ENCODE data around the gene AFAP1L2.

DNA sequence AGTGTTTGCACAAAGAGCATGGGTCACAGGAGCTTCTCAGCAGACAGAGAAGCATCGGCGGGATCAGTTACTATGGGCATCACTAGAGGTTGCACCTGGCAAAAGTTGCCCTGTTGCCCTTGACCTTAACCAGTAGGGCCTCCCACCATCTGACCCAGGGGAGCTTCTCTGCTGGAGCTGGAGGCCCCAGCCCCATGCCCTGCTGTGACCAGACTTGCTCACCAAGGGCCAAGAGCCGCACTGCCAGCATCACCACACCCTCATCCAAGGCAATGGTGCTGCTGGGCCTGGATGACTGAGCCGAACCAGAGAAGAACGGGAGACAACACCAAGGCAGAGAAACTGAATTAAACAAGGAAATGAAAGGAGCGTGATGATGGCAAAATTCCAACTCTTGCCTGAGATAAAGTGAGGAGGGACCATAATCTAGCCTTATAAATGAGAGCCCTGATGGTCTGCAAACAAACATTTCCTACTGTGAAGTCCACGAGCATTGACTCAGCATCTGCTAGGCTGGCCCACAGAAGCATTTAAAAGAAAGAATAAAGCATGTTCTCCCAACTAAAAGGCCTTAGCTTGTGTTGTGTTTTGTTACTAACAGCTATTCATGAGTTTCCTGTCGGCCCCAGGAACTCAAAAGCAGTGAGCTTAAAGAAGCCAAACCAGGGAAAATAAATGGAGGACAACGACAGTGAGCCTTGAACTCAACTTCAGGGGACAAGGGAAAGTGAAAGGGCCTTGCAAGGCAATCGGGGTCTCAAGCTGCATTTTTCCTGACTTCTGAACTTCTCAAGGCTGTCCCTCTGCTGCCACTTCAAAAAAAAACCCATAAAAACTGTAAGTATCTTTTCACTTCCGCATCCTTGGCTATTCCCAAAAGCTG is 60.4 kb downstream of the AFAP1L2 start:
- TF ChIP-seq POLR2AphosphoS5 (IDR thresholded peaks at IDR 0.05; ENCODE audit: low read depth, low read length) (no peak), CTCF (IDR thresholded peaks at IDR 0.05) (no peak)

All from Panc1 (cell line).